HG03097 (cell line): Measurements from ENCODE around the gene SFXN2.
"Not testable (repeated sequence)": the region's sequence is repeated elsewhere in the genome, so short reads cannot be mapped to it uniquely, and the experiment has no call there.

Experiments used
- ATAC-seq: cut with Tn5 transposase; IDR thresholded peaks from one replicate; pipeline ENCODE4 v1.9.1; 2021; ENCODE audit not compliant: unreplicated experiment, low FRiP score

SFXN2 gene

DNA sequence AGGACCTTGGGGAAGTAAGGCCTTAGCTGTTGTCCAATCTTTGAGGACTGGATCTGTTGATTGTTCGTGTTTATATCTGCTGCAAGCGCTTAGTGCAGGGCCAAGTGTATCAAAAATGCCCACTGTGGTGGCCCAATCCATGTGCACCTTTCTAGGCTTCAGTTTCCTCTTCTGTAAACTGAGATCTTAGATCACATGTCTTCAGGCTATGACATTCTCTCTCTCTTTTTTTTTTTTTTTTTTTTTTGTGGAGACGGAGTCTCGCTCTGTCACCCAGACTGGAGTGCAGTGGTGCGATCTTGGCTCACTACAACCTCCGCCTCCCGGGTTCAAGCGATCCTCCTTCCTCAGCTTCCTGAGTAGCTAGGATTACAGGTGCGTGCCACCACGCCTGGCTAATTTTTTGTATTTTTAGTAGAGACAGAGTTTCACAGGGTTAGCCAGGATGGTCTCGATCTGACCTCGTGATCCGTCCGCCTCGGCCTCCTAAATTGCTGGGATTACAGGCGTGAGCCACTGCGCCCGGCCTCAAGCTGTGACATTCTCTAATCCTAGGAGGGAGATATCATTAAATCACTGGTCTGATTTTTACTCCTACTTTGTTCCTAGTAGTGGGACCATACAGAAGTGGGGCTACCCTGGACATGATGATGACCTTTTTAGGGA, 2.6 kb downstream of the SFXN2 start:
- ATAC-seq: not testable (repeated sequence)

DNA sequence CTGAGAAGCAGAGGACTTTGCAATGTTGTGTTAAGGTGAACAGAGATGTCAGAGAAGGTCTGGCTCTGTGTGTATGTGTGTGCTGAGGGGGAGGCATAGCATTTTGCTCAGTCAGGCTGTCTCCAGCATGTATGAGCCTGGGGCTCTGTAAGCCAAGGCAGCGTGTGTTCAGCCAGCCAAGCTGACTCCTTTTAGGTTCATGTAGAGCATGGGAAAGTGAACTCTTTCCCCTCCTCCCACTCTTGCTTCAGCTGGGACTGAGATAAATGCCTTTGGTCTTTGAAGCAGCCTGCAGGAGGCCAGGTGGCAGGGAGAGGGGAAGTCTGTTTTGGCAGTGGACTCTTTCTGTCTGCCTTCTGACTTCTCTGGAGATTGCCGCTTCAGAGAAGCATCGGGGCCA, 3.8 kb downstream of the SFXN2 start:
- no peak for ATAC-seq

DNA sequence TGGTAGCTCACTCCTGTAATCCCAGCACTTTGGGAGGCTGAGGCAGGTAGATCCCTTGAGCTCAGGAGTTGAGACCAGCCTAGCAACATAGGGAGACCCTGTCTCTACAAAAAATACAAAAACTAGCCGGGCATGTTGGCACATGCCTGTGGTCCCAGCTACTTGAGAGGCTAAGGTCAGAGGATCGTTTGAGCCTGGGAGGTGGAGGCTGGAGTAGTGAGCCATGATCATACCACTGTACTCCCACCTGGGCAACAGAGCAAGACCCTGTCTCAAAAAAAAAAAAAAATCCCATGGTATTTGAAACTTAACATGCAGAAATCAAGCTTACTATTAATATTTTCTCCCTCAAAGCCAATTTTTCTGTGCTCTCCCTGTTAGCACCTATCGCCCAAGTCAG, 5.9 kb downstream of the SFXN2 start:
- no peak for ATAC-seq

DNA sequence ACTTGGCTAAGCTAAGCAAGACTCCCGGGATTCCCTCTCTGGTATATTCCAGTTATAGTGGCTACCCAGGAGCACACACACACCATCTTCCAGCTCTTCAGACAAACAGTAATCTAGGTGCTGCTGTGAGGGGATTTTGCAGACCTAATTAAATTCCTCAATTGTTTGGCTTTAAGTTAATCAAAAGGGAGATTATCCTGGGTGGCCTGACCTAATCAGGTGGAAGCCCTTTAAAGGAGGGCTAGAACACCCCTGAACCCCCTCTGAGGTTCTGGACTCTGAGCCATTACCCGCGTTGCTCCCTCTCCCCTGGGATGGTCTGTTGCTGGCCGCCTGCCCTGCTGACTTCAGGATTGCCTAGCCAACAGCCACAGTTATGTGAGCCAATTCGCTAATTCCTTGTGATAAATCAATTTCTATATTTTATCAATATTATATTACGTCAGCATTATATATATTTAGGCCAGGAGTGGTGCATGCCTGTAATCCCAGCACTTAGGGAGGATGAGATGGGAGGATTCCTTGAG, 6.4 kb downstream of the SFXN2 start:
- ATAC-seq: no peak

GRCh38 chr10:102721954-102722353, 7.5 kb downstream of the SFXN2 start:
- no peak for ATAC-seq

GRCh38 chr10:102723989-102724388, 9.6 kb downstream of the SFXN2 start:
- no peak for ATAC-seq

DNA sequence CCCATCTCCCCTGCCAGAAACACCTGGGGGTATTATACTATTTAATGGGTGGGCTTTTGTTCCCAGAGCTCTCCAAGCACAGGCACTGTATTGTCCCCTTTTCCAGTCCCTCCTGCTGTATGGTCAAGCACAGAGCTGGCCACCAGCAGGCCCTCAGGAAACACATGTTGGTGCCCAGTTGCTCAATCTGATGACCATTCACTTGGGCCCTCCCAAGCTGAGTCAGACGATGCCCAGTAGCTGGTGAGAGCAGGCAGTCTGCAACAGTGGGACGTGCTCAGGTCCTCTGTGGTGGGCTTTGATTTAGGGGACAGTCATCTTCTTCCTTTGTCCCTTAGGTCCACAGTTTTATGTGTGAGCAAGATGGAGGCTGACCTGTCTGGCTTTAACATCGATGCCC, 11.8 kb downstream of the SFXN2 start:
- no peak for ATAC-seq

DNA sequence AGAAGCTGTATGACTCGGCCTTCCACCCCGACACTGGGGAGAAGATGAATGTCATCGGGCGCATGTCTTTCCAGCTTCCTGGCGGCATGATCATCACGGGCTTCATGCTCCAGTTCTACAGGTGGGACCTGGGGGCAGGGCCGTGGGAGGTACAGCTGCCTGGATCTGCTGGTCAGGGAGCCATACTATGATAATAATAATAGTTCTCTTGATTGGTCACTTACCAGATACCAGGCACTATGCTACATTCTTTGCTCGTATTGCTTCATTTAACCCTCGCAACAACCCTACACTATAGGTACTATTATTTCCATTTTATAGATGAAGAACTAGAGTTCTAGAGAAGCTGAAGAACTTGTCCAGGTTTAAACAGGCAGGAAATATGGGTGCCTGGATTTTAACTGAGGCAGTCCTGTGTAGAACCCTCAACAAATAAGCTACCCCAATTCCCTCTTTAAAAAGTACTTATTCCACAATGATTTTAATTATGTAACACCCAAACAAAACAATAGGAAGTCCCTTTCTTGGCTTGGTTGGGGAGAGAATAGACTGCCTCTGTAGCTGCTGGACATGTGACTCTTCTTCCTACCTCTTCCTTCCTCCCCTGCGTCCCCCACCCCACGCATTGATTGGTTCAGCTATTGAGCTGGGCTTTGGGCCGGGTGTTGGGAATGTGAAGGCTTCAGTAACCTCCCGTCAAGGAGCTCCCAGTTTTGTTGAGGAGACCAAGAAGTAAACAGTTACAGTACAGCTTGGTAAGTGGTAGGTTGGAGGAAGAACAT, 12.8 kb downstream of the SFXN2 start:
- ATAC-seq: no peak

- ATAC-seq: no peak
Observed at GRCh38 chr10:102729029-102730026, 14.9 kb downstream of the SFXN2 start.

- ATAC-seq: no peak
Observed at GRCh38 chr10:102731222-102731800, 16.9 kb downstream of the SFXN2 start.

GRCh38 chr10:102732661-102733060, 18.2 kb downstream of the SFXN2 start:
- no peak for ATAC-seq

DNA sequence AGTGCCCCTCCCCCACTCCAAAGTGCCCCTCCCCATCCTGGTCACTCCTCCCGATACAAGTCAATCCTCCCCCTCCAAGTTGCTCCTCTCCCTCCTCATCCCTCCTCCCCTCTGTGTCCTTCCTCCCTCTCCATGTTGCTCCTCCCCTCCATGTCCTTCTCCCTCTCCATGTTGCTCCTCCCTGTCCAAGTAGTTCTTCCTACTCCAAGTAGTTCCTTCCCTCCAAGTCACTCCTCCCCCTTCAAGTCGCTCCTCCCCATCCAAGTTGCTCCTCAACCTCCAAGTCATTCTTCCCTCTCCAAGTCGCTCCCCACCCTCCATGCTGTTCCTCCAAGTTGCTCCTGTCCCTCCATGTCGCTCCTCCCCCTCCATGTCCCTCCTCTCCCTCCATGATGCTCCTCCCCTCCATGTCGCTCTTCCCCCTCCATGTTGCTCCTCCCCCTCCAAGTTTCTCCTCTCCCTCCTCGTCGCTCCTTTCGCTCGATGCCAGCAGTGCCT, 20.7 kb downstream of the SFXN2 start:
- ATAC-seq: no peak

DNA sequence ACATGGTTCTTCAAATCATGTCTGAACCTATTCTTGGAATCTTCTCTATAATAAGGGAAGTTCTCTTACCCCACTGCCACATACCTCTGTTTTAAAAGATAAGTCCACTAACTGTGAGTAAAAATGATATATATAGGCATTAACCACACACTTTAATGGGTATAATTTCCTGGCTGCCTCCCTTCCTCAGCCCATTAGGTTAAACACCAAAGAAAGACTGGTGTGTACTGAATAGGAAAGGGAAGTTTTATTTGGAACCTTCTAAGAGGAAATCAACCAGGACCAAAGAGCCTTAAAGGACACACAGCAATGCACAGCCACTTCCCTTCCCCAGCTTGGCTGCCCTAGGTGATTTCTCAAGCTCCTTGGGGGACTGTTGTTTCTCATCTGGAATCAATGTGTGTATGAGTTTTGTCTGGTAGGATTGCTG, 24.3 kb downstream of the SFXN2 start:
- ATAC-seq: no peak

DNA sequence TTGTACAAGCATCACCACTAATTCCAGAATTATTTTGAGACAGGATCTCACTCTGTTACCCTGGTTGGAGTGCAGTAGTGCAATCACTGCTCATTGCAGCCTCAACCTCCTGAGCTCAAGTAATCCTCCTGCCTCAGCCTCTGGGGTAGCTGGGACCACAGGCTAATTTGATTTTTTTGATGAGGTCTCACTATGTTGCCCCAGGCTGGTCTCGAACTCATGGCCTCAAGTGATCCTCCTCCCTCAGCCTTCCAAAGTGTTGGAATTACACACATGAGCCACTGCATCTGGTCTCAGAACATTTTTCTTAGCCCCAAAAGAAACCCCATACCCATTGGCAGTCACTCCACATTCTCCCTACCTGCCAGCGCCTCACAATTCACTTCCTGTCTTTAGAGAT, 25.8 kb downstream of the SFXN2 start:
- no peak for ATAC-seq

GRCh38 chr10:102741726-102742237, 27.3 kb downstream of the SFXN2 start:
- ATAC-seq: no peak

DNA sequence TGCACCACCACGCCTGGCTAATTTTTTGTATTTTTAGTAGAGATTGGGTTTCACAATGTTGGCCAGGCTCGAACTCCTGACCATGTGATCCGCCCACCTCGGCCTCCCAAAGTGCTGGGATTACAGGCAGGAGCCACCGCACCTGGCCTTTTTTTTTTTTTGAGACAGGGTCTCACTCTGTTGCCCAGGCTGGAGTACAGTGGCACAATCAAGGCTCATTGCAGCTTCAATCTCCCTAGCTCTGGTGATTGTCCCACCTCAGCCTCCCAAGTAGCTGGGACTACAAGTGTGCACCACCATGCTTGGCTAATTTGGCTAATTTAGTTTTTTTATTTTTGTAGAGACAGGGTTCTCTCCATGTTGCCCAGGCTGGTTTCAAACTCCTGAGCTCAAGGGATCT, 27.9 kb downstream of the SFXN2 start:
- ATAC-seq: not testable (repeated sequence)

GRCh38 chr10:102743078-102743587, 28.7 kb downstream of the SFXN2 start:
- no peak for ATAC-seq

- ATAC-seq: peak; percentile 96
Observed at GRCh38 chr10:102743588-102744373, 29.3 kb downstream of the SFXN2 start, which contains the start of gene WBP1L. WBP1L (plus strand) TSS chr10:102743948; CDS start chr10:102744054, 106 bp downstream.
